Duodenal mucosa (tissue), 2 donors: Measurements from ENCODE around the gene USP28.
A peak's percentile ranks its signal among the peaks of the same experiment; 100 is the strongest.
"Not testable (repeated sequence)": the region's sequence is repeated elsewhere in the genome, so short reads cannot be mapped to it uniquely, and the experiment has no call there.

Source experiments
- H3K27ac ChIP-seq: one replicate; pipeline ENCODE4 v1.7.0; 2013; ENCODE audit warnings: low read depth, low read length
- H3K27me3 ChIP-seq, 2 donors: one replicate each; pipeline ENCODE4 v1.7.0; 2013; ENCODE audit warnings: low read length in 2 of 2, control low read depth in 1 of 2; ENCODE audit not compliant: insufficient read depth in 2 of 2, control insufficient read depth in 1 of 2
- H3K36me3 ChIP-seq, 2 donors: one replicate each; pipeline ENCODE4 v1.7.0; 2013; ENCODE audit warnings: low read length in 2 of 2, control low read depth in 1 of 2; ENCODE audit not compliant: insufficient read depth in 2 of 2, control insufficient read depth in 1 of 2
- H3K4me1 ChIP-seq, 2 donors: one replicate each; pipeline ENCODE4 v1.7.0; 2013; ENCODE audit warnings: low read length in 2 of 2, control low read depth in 1 of 2; ENCODE audit not compliant: insufficient read depth in 2 of 2, control insufficient read depth in 1 of 2
- H3K4me3 ChIP-seq, 2 donors: one replicate each; pipeline ENCODE4 v1.7.0; 2013; ENCODE audit warnings: low read length in 2 of 2, low read depth in 1 of 2
- H3K9ac ChIP-seq, 2 donors: one replicate each; pipeline ENCODE4 v1.7.0; 2013; ENCODE audit warnings: low read length in 2 of 2, low read depth in 1 of 2
- H3K9me3 ChIP-seq, 2 donors: one replicate each; pipeline ENCODE4 v1.7.0; 2013; ENCODE audit warnings: low read length in 2 of 2, control low read depth in 1 of 2; ENCODE audit not compliant: control insufficient read depth in 1 of 2

The USP28 gene

GRCh38 chr11:113875234-113876073 is at the start of gene USP28:
USP28 (minus strand) TSS chr11:113875572; CDS start chr11:113875501, 71 bp downstream.
- peak within 1 kb of the TSS; percentile 90 to 95 for H3K4me3 ChIP-seq
- no peaks in the 10 kb centered on the region for H3K9me3 ChIP-seq
- H3K4me1 ChIP-seq = peaks cover 15 to 17% of the 10 kb centered on the region in 2 donors
- no peaks in the 10 kb centered on the region for H3K27me3 ChIP-seq
- peak within 1 kb of the TSS; percentile 86 to 89 for H3K9ac ChIP-seq
- peak within 1 kb of the TSS; percentile 92 for H3K27ac ChIP-seq
- H3K36me3 ChIP-seq = no peaks in the 10 kb centered on the region

- no peak overlapping the region for H3K27ac ChIP-seq
These were observed 48.2 kb upstream of the USP28 start for GRCh38 chr11:113923572-113923971.

GRCh38 chr11:113911491-113911890 is 36.1 kb upstream of the USP28 start:
- not testable (repeated sequence) for H3K9ac ChIP-seq, H3K9me3 ChIP-seq, H3K36me3 ChIP-seq, H3K27ac ChIP-seq, H3K4me3 ChIP-seq, H3K27me3 ChIP-seq
- peaks cover 0 to 13% of the 10 kb centered on the region in 2 donors for H3K4me1 ChIP-seq

More at GRCh38 chr11:113923572-113923971, 48.2 kb upstream of the USP28 start:
- H3K4me1 ChIP-seq = no peaks in the 10 kb centered on the region
- H3K9ac ChIP-seq = no peak overlapping the region
- no peaks in the 10 kb centered on the region for H3K9me3 ChIP-seq
- no peak overlapping the region for H3K4me3 ChIP-seq
- no peaks in the 10 kb centered on the region for H3K27me3 ChIP-seq
- H3K36me3 ChIP-seq = no peaks in the 10 kb centered on the region

- H3K4me1 ChIP-seq = peaks cover 0 to 13% of the 10 kb centered on the region in 2 donors
- peaks cover 0 to 6% of the 10 kb centered on the region in 2 donors for H3K27me3 ChIP-seq
- H3K36me3 ChIP-seq = no peaks in the 10 kb centered on the region
- no peak overlapping the region for H3K9ac ChIP-seq
- H3K27ac ChIP-seq = no peak overlapping the region
- H3K9me3 ChIP-seq = no peaks in the 10 kb centered on the region
- H3K4me3 ChIP-seq = no peak overlapping the region
These were observed 32.7 kb upstream of the USP28 start for GRCh38 chr11:113908098-113908497.

- H3K4me3 ChIP-seq = no peak overlapping the region
- peaks cover 0 to 6% of the 10 kb centered on the region in 2 donors for H3K27me3 ChIP-seq
- peaks cover 0 to 13% of the 10 kb centered on the region in 2 donors for H3K4me1 ChIP-seq
- no peak overlapping the region for H3K9ac ChIP-seq
- H3K27ac ChIP-seq = no peak overlapping the region
- H3K36me3 ChIP-seq = no peaks in the 10 kb centered on the region
- no peaks in the 10 kb centered on the region for H3K9me3 ChIP-seq
These were observed 32.3 kb upstream of the USP28 start for GRCh38 chr11:113907681-113908080.

GRCh38 chr11:113907152-113907551 is 31.8 kb upstream of the USP28 start:
- Histone ChIP-seq H3K36me3 (no peaks in the 10 kb centered on the region), H3K4me1 (peaks cover 0 to 13% of the 10 kb centered on the region in 2 donors), H3K9ac (no peak overlapping the region), H3K9me3 (no peaks in the 10 kb centered on the region), H3K4me3 (no peak overlapping the region), H3K27me3 (peaks cover 0 to 6% of the 10 kb centered on the region in 2 donors), H3K27ac (no peak overlapping the region)

- peak overlapping the region in 1 of 2 donors; percentile 19 for H3K4me3 ChIP-seq
- no peaks in the 10 kb centered on the region for H3K36me3 ChIP-seq
- peak overlapping the region; percentile 35 for H3K27ac ChIP-seq
- peaks cover 0 to 13% of the 10 kb centered on the region in 2 donors for H3K4me1 ChIP-seq
- peaks cover 0 to 6% of the 10 kb centered on the region in 2 donors for H3K27me3 ChIP-seq
- no peak overlapping the region for H3K9ac ChIP-seq
- no peaks in the 10 kb centered on the region for H3K9me3 ChIP-seq
These were observed 31.1 kb upstream of the USP28 start for GRCh38 chr11:113906516-113906915.

GRCh38 chr11:113906038-113906437 is 30.7 kb upstream of the USP28 start:
- peak overlapping the region; percentile 35 for H3K27ac ChIP-seq
- H3K9ac ChIP-seq = no peak overlapping the region
- H3K36me3 ChIP-seq = no peaks in the 10 kb centered on the region
- H3K4me3 ChIP-seq = peak overlapping the region in 1 of 2 donors; percentile 19
- peaks cover 0 to 6% of the 10 kb centered on the region in 2 donors for H3K27me3 ChIP-seq
- H3K4me1 ChIP-seq = peaks cover 0 to 13% of the 10 kb centered on the region in 2 donors
- no peaks in the 10 kb centered on the region for H3K9me3 ChIP-seq

- Histone ChIP-seq H3K4me3 (no peak within 1 kb of the TSS), H3K27me3 (peaks cover 0 to 6% of the 10 kb centered on the region in 2 donors), H3K9me3 (no peaks in the 10 kb centered on the region), H3K36me3 (no peaks in the 10 kb centered on the region), H3K9ac (no peak within 1 kb of the TSS), H3K4me1 (peaks cover 0 to 13% of the 10 kb centered on the region in 2 donors), H3K27ac (no peak within 1 kb of the TSS)
These were observed 29.2 kb upstream of the USP28 start, which contains the start of gene HTR3B for GRCh38 chr11:113904379-113905101. HTR3B (plus strand) TSS chr11:113904796; CDS start chr11:113904934, 138 bp downstream.

- H3K9me3 ChIP-seq = no peaks in the 10 kb centered on the region
- no peak overlapping the region for H3K27ac ChIP-seq
- no peaks in the 10 kb centered on the region for H3K27me3 ChIP-seq
- H3K4me3 ChIP-seq = no peak overlapping the region
- no peaks in the 10 kb centered on the region for H3K4me1 ChIP-seq
- no peak overlapping the region for H3K9ac ChIP-seq
- no peaks in the 10 kb centered on the region for H3K36me3 ChIP-seq
These were observed 25.8 kb upstream of the USP28 start for GRCh38 chr11:113901141-113901540.
